Hepatocyte (in vitro differentiated cells): ENCODE results near the gene TRAPPC14. TPM values are rescaled to one million over a fixed set of nuclear protein-coding genes. Genes with fewer than 3 reads are reported as not detected.
"Not testable (repeated sequence)": the region's sequence is repeated elsewhere in the genome, so short reads cannot be mapped to it uniquely, and the experiment has no call there.

ENCODE experiments used
- DNase-seq: peaks from one replicate; pipeline ENCODE4 v3.0.0-alpha.2; 2016; ENCODE audit warnings: low spot score
- H2AFZ ChIP-seq: fragments of 200-600 bp; sonication (generic); 2 replicates; pipeline ENCODE4 v1.6.0; 2016; ENCODE audit warnings: antibody characterized with exemption, mild to moderate bottlenecking
- H3K27ac ChIP-seq: fragments of 200-600 bp; sonication (generic); 2 replicates; pipeline ENCODE4 v1.5.1; 2016; ENCODE audit warnings: mild to moderate bottlenecking
- H3K27me3 ChIP-seq: fragments of 200-600 bp; sonication (generic); 2 replicates; pipeline ENCODE4 v1.6.1; 2016
- H3K36me3 ChIP-seq: fragments of 200-600 bp; sonication (generic); replicated peaks from 2 replicates; pipeline ENCODE4 v1.5.1; 2016; ENCODE audit warnings: low read depth; ENCODE audit not compliant: insufficient read depth
- H3K4me1 ChIP-seq: fragments of 200-600 bp; sonication (generic); 2 replicates; pipeline ENCODE4 v1.5.1; 2016; ENCODE audit warnings: mild to moderate bottlenecking, moderate library complexity; ENCODE audit not compliant: insufficient read depth
- H3K4me2 ChIP-seq: fragments of 200-600 bp; sonication (generic); 2 replicates; pipeline ENCODE4 v1.6.0; 2016
- H3K4me3 ChIP-seq: fragments of 200-600 bp; sonication (generic); 2 replicates; pipeline ENCODE4 v1.5.1; 2016; ENCODE audit warnings: mild to moderate bottlenecking
- H3K79me2 ChIP-seq: fragments of 200-600 bp; sonication (generic); 2 replicates; pipeline ENCODE4 v1.6.0; 2017; ENCODE audit warnings: mild to moderate bottlenecking
- H3K9me2 ChIP-seq: fragments of 200-600 bp; sonication (generic); replicated peaks from 2 replicates; pipeline ENCODE4 v1.6.0; 2017; ENCODE audit warnings: mild to moderate bottlenecking; ENCODE audit not compliant: insufficient read depth
- H3K9me3 ChIP-seq: fragments of 200-600 bp; sonication (generic); 2 replicates; pipeline ENCODE4 v1.5.1; 2016; ENCODE audit warnings: low read depth, mild to moderate bottlenecking
- H4K20me1 ChIP-seq: fragments of 200-600 bp; sonication (generic); 2 replicates; pipeline ENCODE4 v1.6.0; 2016; ENCODE audit warnings: mild to moderate bottlenecking; ENCODE audit not compliant: insufficient read depth, poor library complexity, severe bottlenecking
- CTCF ChIP-seq: fragments of 200-600 bp; sonication (generic); IDR thresholded peaks from 2 replicates; pipeline ENCODE4 v1.5.1; 2016; ENCODE audit warnings: antibody characterized with exemption, mild to moderate bottlenecking; ENCODE audit not compliant: poor library complexity
- EZH2 ChIP-seq: fragments of 200-600 bp; sonication (generic); IDR thresholded peaks from 2 replicates; pipeline ENCODE4 v1.6.1; 2016; ENCODE audit warnings: antibody characterized with exemption, mild to moderate bottlenecking, borderline replicate concordance
- EZH2phosphoT487 ChIP-seq: fragments of 200-600 bp; sonication (generic); IDR thresholded peaks from one replicate; pipeline ENCODE4 v1.6.1; 2018; ENCODE audit warnings: antibody characterized with exemption, mild to moderate bottlenecking, low read depth, moderate library complexity; ENCODE audit not compliant: unreplicated experiment, severe bottlenecking
- WGBS: methylation state at CpG from one replicate; pipeline ENCODE4 v1.1.6; 2016; ENCODE audit warnings: low lambda C conversion rate; ENCODE audit errors: missing lambda C conversion rate; 5-methylcytosine and 5-hydroxymethylcytosine counted together
- polyA plus RNA-seq: library from polyadenylated mRNA; unstranded; fragments of >200 nt; fragmentation: Nextera tagmentation; extraction: Ambion mirVana; gene quantifications from 2 replicates; pipeline ENCODE4 v1.2.1, GENCODE V29; 2016
- total RNA-seq: library from RNA; depleted of rRNA; stranded (reverse); fragments of >200 nt; gene quantifications from 2 replicates; pipeline ENCODE4 v1.2.3, GENCODE V29; 2014

TRAPPC14 gene
- total and polyA plus RNA-seq, 2 experiments from 2014 or later: 14.7 to 18.5 TPM

DNA sequence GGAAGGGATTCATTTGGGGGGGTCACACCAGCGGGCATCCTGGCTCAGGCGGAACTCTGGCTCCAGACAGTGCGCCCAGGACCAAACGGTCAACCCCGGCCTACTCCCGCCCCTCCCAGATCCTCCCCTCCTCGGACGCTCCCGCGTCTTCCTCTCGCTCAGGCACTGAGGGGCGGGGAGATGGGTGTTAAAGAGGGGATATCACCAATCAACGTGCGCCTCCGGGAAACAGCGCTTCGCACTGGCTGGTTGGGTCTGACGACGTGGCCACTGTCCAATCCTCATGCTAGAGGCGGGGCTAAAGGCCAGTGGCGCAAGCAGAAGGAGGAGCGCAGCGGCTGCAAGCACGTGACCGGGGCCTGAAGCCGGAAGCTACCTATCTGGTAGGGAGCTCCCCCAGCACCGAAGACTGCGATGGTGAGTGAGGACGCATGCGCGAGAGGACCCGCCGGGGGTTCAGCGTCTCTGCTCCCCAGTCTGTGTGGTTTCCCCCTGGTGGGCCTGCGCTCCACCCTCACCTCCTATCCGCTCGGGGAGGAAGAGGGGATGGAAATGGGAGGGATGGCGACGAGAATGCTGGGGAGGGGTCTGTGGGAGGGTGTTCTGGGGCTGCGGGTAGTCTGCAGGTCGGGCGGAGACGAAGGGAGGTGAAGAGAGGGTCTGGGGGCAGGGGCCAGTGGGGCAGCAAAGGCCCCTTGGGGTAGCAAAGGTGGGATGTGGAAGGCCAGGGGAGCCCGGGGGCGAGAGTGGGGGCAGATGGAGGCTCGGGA is 9.8 kb downstream of the TRAPPC14 start, which contains the start of gene LAMTOR4:
Gene LAMTOR4, plus strand, starts transcription at position 360 of the 770 bp plus-strand sequence. Its CDS starts 55 bp downstream, at position 415.
- Histone ChIP-seq H3K4me2 (peak within 1 kb of the TSS; percentile 97), H3K79me2 (peaks cover 37% of the 10 kb centered on the region), H3K4me1 (peaks cover 4% of the 10 kb centered on the region), H2AFZ (peak within 1 kb of the TSS; percentile 50), H3K27ac (peak within 1 kb of the TSS; percentile 60), H3K9me3 (no peaks in the 10 kb centered on the region), H3K4me3 (peak within 1 kb of the TSS; percentile 46), H3K36me3 (no peaks in the 10 kb centered on the region), H3K27me3 (no peaks in the 10 kb centered on the region), H3K9me2 (no peaks in the 10 kb centered on the region), H4K20me1 (no peaks in the 10 kb centered on the region)
- no peak for TF ChIP-seq CTCF
- TF ChIP-seq EZH2: no peak
- TF ChIP-seq EZH2phosphoT487: no peak
- 1% methylated on average over 38 of the region's 46 CpGs for WGBS
- peak; percentile 99 for DNase-seq

- H3K4me2 ChIP-seq: peak overlapping the region; percentile 72
- TF ChIP-seq CTCF (no peak), EZH2 (no peak), EZH2phosphoT487 (no peak)
- peaks cover 2% of the 10 kb centered on the region for H3K4me1 ChIP-seq
- H3K36me3 ChIP-seq: no peaks in the 10 kb centered on the region
- WGBS: 50% methylated on average over 14 of the region's 14 CpGs
- H3K27me3 ChIP-seq: no peaks in the 10 kb centered on the region
- H2AFZ ChIP-seq: peak overlapping the region; percentile 42
- H3K27ac ChIP-seq: peak overlapping the region; percentile 50
- DNase-seq: no peak
- H3K9me3 ChIP-seq: no peaks in the 10 kb centered on the region
- no peaks in the 10 kb centered on the region for H3K9me2 ChIP-seq
- no peaks in the 10 kb centered on the region for H4K20me1 ChIP-seq
- H3K4me3 ChIP-seq: no peak overlapping the region
- peaks cover 37% of the 10 kb centered on the region for H3K79me2 ChIP-seq
Measured at GRCh38 chr7:100148225-100148558, 10.3 kb downstream of the TRAPPC14 start.

DNA sequence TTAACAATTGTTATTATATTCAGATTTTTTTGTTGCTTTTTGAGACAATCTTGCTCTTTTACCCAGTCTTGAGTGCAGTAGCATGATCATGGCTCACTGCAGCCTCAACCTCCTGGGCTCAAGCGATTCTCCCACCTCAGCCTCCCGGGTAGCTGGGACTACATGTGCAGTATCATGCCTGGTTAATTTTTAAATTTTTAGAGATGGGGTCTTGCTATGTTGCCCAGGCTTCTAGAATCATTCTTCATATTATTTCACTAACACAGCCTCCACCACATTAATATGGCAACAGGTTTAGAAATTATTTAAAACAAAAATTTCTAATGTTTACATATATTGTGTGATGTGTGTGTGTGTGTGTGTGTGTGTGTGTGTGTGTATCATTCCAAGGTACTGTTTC is 11.2 kb downstream of the TRAPPC14 start:
- no peak overlapping the region for H2AFZ ChIP-seq
- no peak overlapping the region for H3K27ac ChIP-seq
- WGBS: 95% methylated on average over 2 of the region's 2 CpGs
- H3K4me2 ChIP-seq: no peak overlapping the region
- H3K9me3 ChIP-seq: no peaks in the 10 kb centered on the region
- no peak overlapping the region for H3K4me3 ChIP-seq
- H3K79me2 ChIP-seq: peaks cover 33% of the 10 kb centered on the region
- DNase-seq: no peak
- no peaks in the 10 kb centered on the region for H3K36me3 ChIP-seq
- TF ChIP-seq EZH2phosphoT487 (no peak), EZH2 (no peak), CTCF (no peak)
- no peaks in the 10 kb centered on the region for H3K27me3 ChIP-seq
- H3K4me1 ChIP-seq: no peaks in the 10 kb centered on the region
- no peaks in the 10 kb centered on the region for H3K9me2 ChIP-seq
- H4K20me1 ChIP-seq: no peaks in the 10 kb centered on the region

- DNase-seq, H4K20me1 ChIP-seq, H3K4me2 ChIP-seq, H2AFZ ChIP-seq, H3K9me3 ChIP-seq, H3K4me3 ChIP-seq, H3K9me2 ChIP-seq, H3K27ac ChIP-seq, H3K36me3 ChIP-seq, H3K27me3 ChIP-seq, H3K4me1 ChIP-seq: not testable (repeated sequence)
- peaks cover 25% of the 10 kb centered on the region for H3K79me2 ChIP-seq
- 93% methylated on average over 4 of the region's 4 CpGs for WGBS
Measured at GRCh38 chr7:100146350-100146749, 12.2 kb downstream of the TRAPPC14 start.
